CD4-positive, alpha-beta T cell treated with Interleukin-12 subunit alpha and Interleukin-12 subunit beta, for 1 hour (primary cell): ENCODE data around the gene ZC3H10.

Experiments
- DNase-seq: peaks from one replicate; pipeline ENCODE4 v3.0.0-alpha.2; 2020

Gene ZC3H10

DNA sequence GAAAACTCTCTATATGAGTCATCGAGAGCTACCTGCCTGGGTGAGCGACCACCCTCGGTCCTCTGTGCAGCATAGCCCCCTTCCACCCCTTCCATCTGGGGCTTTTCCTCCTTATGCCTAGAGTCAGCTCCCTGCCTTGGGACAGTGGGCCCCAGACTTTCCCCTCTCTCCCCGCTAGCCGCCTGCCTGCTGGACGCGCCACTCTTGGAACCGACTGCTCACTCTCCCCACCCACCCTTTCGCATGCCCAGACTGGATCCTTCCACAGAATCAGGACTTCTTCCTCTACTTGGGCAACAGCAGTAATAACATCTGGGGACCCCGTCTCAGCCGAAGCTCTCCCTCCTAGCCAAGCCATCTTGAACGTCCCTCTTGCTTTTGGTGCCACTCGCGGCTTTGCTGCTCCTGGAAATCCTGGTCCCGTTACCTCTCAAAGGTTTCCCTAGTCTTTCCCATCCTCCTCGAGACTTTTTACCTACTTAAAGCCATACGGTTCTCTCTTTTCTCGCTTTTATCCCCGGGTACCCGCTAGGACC lies 10.7 kb downstream of the ZC3H10 start:
- no peak for DNase-seq

DNA sequence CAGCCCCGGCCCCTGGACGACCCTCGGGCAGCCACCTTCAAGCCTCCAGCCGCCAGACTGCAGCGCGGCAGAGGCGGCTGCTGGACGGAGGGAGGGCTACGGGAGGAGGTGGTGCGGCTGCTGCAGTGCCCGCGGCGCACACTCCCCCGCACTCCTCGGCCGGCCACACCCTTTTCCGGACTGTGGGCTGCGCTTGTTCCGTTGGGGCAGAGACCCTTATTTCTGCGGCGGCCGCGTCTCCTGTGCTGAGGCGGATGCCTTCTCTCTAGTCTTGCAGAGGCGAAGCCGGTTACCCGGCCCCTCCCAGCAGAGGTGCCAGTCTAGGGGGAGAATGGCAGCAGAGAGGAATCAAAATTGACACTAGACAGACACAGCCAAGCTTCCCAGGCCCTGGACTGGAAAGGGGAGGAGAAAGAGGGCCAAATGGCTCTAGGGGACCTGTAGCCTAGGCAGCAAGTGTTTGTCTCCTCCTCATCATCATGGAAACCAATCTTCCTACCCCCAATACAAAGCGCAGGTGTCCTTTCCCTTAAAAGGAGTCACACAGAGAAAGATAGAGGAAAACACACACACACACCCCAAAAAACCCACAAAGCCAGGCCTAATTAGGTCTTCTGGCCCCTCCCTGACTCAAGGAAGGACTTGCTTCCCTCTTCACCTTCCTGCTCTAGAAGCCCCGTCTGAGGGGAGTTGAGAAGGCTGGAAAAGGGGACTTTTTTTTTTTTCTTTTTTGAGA lies 11.3 kb downstream of the ZC3H10 start:
- DNase-seq, result peak; percentile 85

DNA sequence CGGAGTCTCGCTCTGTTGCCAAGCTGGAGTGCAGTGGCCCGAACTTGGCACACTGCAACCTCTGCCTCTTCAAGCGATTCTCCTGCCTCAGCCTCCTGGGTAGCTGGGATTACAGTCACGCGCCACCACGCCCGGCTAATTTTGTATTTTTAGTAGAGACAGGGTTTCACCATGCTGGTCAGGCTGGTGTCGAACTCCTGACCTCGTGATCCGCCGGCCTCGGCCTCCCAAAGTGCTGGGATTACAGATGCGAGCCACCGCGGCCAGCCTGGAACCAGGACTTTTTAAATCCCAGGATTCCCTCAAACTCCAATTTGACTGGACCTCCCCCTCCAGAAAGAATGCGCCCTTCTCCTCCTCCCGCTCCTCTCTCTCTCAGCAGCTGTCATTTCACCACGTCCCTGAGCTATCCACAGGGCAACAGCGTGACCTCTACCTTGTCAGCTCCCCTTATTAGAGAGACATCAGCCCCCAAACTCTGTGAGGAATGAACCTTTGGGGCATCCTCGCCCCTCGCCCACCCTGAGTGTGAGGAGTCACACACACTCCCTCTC lies 12.0 kb downstream of the ZC3H10 start:
- no peak for DNase-seq

DNA sequence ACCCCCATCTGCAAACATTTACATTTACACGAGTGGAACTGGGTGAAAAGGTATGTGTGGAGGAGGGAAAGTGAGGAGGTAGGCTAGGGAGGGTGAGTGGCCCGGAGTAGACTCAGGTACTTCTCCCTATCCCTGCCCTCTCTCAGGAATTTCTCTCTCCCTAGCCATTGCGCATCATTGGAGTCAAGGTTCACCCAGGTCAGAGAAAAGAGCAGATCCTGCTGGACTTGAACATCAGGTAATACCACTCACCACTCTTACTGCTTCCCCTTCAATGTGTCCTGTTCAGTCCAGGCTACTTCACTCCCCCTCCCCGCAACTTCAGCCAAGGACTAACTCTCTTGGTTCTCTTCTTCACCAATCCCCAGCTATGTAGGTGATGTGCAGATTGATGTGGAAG lies 12.8 kb downstream of the ZC3H10 start:
- DNase-seq, result no peak

DNA sequence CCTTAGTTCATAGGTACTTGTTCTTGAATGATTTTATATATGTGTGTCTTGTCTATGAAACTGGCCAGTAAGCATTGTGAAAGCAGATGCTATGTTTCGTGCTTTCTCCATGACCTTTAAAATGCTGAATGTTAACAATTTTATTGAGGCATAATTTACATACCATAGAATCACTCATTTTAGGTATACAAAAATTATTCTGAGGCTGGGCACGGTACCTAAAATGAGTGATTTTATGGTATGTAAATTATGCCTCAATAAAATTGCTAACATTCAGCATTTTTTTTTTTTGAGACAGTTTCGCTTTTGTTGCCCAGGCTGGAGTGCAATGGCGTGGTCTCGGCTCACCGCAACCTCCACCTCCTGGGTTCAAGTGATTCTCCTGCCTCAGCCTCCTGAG lies 16.8 kb downstream of the ZC3H10 start:
- no peak for DNase-seq

DNA sequence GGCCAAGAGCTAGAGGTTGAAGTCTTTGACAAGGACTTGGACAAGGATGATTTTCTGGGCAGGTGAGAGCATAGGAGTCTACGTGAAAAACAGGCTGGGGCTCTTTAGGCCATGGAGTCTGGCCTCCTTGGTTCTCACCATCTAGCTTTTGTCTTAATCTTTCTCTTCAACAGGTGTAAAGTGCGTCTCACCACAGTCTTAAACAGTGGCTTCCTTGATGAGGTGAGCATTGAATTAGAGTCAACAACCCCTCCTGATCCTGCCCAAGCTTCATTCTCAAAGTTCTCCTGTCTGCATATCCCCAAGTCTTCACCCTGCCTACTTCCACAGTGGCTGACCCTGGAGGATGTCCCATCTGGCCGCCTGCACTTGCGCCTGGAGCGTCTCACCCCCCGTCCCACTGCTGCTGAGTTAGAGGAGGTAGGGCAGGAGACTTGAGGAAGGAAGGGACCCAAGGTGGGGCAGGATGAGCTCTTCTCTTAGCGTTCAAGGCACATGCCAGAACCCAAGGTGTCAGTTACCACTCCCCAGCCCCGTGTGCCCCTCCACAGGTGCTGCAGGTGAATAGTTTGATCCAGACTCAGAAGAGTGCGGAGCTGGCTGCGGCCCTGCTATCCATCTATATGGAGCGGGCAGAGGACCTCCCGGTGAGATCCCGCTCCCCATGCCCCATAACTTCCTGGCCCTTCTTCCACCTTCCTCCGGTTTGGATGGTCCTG lies 19.9 kb downstream of the ZC3H10 start:
- no peak for DNase-seq

DNA sequence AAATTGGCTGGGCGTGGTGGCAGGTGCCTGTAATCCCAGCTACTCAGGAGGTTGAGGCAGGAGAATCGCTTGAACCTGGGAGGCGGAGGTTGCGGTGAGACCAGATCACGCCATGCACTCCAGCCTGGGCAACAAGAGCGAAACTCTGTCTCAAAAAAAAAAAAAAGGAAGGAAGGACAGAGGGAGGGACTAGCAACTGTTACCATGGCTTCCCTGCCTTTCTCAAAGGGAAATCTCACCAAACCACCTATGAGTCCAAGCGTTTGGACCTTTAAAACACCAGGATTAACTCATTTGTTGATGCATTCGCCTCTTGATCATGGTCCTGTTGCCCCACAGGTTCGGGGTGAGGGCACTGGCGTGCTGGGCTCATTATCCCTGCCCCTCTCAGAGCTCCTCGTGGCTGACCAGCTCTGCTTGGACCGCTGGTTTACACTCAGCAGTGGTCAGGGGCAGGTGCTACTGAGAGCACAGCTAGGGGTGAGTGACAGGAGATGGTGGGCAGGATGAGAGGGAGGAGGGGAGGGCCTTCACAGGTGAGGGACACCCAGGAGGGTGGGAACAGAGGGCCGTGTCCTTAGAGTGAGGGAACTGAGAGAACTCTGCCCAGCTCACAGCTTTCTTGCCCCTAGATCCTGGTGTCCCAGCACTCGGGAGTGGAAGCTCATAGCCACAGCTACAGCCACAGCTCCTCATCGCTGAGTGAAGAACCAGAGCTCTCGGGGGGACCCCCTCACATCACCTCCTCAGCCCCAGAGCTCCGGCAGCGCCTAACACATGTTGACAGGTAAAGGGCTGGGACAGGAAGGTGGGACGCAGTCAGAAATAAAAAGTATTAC lies 24.1 kb downstream of the ZC3H10 start:
- DNase-seq, result no peak

DNA sequence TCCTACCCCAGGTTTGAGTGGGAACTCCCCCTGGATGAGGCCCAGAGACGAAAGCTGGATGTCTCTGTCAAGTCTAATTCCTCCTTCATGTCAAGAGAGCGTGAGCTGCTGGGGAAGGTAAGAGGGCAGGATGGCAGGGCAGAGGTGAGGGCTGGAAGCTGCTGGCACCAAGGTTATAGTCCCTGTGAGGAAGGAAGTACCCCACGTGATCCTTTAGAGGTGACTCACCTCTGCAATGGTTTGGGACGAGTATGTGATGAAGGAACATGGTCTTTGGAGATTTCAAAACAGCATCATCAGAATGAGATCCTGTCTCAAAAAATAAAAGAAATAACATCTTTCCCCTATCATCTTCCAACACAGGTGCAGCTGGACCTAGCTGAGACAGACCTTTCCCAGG lies 25.2 kb downstream of the ZC3H10 start:
- DNase-seq, result no peak

DNA sequence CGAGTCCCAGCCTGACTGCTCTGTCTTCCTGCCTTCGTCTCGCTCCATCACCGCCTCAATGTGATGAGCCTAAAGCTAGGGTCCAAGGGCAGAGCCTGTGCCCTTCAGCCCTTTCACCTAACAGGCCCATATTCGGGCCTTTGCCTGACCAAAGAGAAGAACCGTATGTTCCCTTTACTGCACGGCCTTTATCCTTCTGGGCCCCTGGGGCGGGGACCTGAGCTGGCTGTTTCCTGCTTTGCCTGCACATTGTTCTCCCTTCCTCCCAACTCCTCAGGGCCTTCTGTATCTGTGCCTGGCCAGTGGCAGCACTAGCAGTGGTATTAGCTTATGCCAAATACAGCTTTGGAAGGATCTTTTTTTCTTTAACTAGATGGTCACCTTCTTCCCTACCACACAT lies 25.8 kb downstream of the ZC3H10 start:
- no peak for DNase-seq

DNA sequence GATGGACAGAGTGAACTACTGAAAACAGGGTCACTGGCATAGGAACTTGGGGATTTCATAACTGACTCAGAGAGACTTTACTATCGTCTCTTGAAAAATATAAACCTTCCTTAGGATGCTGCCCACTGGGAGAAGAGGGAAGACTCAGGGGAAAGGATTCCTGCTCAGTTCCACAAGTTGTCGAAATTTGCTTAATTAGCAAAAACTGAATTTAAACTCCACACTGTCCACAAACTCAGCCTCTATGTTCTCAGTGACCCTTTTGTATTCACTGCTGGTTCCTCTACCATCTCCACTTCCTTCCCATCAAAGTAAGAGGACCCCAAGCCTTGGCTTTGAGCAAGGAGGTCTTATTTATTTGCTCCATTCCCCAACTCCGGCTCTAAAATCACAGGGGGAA lies 27.2 kb downstream of the ZC3H10 start:
- DNase-seq, result no peak

DNA sequence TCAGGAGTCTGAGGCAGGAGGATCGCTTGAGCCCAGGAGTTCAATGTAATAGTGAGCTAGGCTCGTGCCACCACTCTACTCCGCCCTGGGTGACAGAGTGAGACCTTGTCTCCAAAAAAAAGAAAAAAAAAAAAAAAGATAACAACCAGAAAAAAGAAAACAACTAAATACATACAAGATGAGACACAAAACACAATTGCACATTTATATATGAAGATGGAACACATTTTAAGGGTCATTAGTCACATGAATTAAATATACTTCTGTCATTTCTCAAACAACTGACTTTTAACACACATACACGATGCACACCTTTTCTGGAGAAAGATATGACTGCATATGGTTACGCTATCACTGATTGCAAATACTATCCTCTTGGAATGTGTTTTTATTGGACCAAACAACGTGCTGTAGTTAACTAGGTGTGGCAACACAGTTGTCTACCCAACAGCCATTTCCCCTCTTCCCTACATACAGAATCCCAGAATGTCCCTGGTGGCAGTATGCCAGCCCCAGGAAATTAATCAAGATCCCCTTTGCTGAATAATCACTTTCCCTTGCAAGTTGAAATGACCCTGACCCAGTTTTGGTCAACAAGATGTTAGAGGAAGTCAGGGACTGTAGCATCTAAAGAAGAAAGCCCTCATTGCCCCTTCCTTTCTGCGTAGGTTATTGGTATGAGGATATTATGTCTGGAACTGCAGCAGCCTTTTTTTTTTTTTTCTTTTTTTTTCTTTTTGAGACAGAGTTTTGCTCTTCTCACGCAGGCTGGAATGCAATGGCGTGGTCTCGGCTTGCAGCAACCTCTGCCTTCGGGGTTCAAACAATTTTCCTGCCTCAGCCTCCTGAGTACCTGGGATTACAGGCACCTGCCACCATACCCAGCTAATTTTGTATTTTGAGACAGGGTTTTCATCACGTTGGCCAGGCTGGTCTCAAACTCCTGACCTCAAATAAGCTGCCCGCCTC lies 28.7 kb downstream of the ZC3H10 start:
- DNase-seq, result no peak

DNA sequence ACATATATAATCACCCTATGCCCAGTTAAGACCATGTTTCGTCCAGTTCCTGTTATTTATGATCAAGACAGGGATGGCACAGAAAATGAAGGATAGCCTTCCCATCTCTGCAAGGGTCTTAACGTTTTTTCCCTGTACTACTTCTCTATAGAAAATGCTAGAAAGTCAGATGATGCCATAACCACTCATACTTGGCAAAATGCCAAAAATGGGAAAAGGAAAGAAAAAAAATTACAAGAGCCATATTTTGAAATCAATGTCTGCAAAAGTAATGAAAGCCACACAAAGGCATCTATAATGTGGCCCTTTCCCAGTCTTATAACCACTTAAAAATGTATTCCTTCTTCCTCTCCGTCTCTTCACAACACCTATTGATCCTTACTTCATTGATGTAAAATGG lies 32.5 kb downstream of the ZC3H10 start:
- DNase-seq, result no peak

DNA sequence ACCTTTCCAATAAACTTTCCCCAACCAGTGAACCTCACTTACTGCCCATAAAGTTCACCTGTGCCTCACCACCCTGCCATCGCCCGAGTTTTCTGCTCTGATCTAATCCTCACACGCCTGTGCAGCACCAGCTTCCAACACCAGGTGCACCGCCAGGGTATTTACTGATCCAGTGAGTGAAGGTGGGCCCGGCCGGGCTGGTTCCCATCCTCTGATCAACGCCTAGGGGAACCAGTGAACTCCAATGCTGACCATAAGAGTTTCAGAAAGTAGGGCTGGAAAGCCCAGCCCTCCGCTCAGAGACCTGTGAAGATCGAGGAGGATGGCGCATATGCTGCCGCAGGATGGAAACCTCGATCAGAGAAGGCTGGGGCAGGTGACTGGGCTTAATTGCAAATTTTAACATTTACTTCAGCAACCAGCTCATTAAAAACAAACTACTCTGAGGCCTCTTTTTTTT lies 33.6 kb downstream of the ZC3H10 start:
- peak; percentile 72 for DNase-seq

DNA sequence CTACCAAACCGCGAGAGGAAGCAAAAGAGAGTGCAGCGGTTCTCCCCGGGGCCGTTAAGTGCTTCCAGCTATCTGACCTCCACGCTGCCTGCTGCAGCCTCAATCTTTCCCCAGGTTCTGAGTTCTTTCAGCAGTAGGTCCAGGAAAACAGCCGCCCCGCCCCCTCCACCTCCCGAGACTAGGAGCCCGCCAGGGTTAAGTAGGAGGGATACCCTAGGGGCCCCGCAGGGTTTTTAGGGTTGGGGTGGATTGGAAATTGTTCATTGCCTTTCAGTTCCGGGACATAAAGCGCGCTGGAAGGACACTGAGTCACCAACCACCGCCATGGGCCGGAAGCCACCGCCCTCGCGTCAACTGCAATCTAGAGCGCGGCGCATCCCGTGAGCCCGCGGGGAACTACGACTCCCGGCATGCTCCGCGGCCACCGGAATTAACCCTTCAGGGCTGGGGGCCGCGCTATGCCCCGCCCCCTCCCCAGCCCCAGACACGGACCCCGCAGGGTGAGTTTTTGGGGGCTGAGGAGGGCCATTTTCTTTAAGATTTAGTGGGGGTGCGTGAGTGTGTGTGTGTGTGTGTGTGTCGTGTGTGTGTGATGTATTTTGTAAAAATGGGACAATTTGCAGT lies 34.2 kb downstream of the ZC3H10 start, which contains the start of gene MYL6B:
Gene MYL6B, plus strand, starts transcription at position 456 of the 624 bp plus-strand sequence. CDS start 1,332 bp downstream, outside the sequence.
- DNase-seq, result peak; percentile 91

DNA sequence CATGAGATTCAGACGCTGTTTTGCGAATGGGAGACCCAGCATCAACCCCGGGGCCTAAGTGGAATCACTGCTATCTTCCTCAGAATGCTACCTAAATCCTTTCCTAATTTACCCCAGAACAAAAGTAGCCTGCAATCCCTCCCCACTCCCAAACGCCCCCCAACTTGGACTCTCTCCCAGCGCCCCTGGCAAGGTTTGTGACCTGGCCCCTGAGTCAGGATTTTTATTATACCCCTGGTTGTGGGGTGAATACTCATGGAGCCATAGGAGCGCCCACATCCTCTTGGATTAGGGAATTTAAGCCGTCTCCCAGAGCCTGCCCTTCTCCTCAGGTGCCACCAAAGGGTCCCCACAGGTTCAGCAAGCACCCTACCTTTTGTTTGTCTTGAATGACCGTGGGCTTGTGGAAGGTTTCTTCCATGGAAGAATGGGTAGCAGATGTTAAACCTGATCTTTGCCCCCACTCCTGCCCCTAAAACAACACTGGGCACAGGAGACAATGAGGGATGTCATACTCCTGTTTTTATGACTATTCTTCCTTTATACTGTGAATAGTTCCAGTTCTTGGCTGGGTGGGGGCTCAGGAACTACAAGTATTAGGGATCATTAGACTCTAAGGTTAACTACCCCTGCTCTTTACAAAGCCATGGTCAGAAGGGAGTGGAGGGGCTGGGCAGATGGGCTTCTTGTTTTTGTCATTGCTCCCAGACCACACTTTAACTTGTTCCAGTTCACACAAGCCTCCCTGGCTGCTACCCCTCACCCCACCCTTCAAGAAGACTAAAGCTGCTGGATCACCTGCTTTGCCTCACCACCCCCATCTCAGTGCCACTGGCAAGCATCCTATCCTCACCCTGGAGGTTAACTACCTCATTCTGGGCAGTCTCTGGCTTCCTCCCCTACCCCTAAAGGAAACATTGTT lies 35.0 kb downstream of the ZC3H10 start:
- DNase-seq, result no peak

DNA sequence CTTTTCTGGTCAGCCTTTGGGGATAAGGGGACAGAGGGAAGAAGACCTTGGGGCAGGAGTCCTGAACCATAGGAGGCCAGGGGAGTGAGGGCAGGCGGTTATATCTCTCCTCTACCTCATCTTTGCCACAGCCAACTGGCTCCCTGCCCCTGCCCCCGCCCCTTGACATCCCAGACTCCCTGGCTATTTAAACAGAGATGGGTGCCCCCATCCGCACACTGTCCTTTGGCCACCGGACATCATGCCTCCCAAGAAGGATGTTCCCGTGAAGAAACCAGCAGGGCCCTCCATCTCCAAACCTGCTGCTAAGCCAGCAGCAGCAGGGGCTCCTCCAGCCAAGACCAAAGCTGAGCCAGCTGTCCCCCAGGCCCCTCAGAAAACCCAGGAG lies 35.6 kb downstream of the ZC3H10 start:
- no peak for DNase-seq

DNA sequence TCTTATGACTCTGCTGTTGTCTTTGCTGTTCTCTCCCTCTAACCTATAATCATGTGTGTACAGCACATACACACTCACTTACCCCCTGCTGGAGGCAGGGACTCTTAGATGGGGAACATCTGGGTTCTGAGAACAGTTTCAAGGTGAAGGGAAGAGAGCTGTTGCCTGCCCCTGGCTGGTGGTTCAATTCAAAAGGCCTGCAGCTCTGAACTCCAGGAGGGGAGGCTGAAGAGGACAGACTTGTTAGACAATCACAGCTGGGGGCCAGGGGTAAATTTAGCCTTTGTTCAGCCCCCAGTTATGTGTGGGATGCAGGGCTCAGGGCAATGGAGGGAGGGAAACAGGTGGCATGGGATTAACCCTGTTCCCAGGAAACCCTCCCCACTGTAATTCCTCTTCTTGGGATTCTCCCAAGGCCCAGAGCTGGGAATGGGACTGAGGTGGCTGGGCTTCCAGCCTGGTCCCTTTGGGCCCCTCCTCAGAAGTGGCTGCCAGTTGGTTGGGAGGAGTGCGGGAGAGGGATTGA lies 36.2 kb downstream of the ZC3H10 start:
- no peak for DNase-seq

DNA sequence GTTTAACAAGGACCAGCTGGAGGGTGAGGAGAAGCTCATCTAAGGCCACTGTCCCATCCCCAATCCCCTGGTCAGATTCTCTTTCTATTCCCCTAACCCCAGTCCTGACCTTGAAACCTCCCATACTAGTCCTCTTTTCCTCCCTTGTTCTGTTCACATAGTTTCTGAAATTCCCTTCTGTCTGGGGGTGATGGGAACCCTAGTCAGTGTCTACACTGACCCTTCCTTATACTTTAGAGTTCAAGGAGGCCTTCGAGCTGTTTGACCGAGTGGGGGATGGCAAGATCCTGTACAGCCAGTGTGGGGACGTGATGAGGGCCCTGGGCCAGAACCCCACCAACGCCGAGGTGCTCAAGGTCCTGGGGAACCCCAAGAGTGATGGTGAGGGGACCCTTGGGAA lies 36.8 kb downstream of the ZC3H10 start:
- no peak for DNase-seq

DNA sequence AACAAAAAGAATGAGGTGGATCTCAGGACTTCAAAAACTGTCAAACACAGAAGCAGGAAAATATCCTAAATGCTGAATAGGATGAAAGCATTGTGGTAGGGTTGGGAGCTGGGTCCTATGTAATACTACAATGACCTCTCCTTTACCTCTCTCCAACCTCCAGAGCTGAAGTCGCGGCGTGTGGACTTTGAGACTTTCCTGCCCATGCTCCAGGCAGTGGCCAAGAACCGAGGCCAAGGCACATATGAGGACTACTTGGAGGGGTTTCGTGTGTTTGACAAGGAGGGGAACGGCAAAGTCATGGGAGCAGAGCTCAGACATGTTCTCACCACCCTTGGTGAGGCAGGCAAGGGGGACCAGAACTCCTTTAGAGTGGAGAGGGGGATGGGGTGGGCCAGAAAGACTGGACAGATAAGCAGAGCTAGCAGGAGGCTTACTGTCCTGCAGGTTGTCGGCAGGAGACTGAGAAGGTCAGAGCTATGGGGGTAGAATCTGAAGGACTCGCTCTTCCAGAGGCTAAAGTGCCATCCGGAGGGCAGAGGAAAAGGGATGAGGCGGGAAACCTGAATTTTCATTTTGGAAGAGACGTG lies 37.3 kb downstream of the ZC3H10 start:
- DNase-seq, result no peak
